ENCODE results near the gene ZNF827.

The ZNF827 gene

DNA sequence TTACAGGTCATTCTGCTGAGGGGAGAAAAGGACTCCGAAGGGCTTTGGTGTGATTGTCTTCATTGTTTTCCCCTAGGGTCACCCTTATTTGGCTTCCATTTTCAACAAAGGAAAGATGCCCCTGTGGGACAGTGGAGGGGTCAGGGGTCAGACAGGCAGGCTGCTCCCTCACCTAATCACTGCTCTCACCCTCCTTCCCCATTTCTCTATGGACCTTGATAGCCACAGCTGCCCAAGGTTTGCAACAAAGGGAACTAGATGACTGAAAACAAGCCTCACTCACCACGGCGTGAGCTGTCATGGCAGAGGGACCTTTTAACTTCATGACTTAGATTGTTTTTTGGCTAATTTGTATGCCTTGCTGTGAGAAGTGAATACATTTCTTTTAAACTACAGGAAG lies 218.0 kb downstream of the ZNF827 start:
- no peak for DNase-seq (ENCODE audit: low read depth)
- TF ChIP-seq, protein P1, sequence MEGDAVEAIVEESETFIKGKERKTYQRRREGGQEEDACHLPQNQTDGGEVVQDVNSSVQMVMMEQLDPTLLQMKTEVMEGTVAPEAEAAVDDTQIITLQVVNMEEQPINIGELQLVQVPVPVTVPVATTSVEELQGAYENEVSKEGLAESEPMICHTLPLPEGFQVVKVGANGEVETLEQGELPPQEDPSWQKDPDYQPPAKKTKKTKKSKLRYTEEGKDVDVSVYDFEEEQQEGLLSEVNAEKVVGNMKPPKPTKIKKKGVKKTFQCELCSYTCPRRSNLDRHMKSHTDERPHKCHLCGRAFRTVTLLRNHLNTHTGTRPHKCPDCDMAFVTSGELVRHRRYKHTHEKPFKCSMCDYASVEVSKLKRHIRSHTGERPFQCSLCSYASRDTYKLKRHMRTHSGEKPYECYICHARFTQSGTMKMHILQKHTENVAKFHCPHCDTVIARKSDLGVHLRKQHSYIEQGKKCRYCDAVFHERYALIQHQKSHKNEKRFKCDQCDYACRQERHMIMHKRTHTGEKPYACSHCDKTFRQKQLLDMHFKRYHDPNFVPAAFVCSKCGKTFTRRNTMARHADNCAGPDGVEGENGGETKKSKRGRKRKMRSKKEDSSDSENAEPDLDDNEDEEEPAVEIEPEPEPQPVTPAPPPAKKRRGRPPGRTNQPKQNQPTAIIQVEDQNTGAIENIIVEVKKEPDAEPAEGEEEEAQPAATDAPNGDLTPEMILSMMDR (IDR thresholded peaks at IDR 0.05; ENCODE audit: insufficient read depth, low read depth, low read length, missing control alignments): no peak
- no peak overlapping the region for H3K4me3 ChIP-seq (ENCODE audit: low read depth, low read length)

DNA sequence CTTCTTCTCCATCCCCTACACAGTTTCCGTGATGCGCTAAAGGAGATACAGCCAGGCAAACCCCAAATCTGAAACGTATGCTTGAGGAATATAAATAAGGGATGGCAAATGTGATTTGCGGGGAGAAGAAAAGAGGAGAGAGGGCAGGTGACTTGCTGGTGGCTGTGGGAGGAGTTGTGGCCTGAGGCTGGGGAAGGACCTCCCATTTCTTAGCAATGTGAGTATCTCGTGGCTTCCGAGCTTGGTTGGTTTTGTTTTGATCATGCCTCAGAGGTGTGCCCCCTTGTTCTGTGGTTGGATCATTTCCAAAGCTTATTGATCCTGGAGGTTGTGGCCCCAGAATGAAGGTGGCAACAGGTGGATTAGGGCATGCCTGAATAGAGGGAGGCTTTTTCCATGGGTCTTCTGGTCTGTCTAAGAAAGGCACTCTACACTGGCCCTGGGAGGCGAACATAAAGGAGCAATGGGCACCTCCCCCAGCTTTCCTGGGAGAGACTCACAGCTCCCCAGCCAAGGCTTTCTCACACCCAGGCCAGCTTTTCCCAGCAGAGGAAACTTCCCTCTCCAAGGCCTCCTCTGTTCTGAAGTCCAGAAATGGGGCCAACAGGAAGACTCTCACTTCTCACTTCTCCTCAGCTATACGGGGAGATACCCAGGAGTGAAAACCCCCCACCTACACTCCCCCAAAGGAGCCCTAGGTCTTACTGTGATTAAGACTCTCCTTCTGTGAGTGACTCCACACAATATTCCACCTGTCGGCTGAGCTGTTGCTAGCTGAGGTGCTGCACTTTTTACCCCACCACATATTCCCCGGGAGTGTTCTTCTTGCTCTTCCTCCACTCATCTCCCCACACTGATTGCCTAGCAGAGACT lies 218.6 kb downstream of the ZNF827 start:
- no peak overlapping the region for H3K4me3 ChIP-seq (ENCODE audit: low read depth, low read length)
- DNase-seq (ENCODE audit: low read depth): peak; percentile 63
- TF ChIP-seq, protein P1 (IDR thresholded peaks at IDR 0.05; ENCODE audit: insufficient read depth, low read depth, low read length, missing control alignments): no peak

DNA sequence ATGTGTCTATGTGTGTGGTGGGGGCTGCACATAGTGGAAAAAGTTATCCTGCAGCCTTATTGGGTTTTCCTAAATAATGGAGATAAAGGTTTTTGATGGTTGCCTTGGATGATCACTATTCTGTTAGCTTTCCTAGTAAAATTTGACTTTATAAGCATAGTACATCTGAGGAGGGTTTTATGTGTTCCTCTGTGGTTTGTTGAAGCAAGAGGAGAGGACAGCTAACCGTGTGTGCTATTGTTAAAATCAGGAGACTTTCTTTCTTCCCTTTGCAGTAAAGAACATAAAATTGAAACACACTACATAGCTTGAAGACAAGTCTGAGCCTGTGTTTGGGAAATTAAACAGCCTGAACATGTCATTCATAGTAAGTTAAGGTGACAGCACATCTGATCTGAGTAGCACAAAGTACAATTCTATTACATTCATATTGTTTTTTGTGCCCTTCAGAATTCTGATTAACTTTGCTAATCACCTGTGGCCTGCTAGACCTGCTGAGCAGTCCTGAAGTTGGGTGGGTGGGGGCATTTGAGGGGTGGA lies 221.9 kb downstream of the ZNF827 start:
- TF ChIP-seq, protein P1 (IDR thresholded peaks at IDR 0.05; ENCODE audit: insufficient read depth, low read depth, low read length, missing control alignments): no peak

DNA sequence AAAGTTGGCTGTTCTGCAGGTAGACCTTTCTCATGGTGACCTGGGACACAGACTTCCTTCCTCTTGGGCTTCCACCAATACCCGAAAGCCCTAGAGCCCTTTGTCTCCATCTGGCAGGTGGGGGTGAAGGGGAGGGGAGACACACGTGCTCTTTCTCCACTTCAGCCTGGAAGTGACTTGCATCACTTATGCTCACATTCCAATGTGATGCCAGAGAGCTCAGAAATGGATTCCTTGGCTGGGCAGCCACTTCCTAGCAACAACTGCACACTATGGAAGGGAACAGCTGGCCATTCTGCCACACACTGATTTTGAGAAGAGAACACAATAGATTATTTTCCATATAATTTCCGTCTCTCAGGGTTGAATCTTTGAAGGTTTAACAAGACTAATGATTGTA lies 222.4 kb downstream of the ZNF827 start:
- DNase-seq (ENCODE audit: low read depth): no peak
- TF ChIP-seq, protein P1 (IDR thresholded peaks at IDR 0.05; ENCODE audit: insufficient read depth, low read depth, low read length, missing control alignments): no peak
- H3K4me3 ChIP-seq (ENCODE audit: low read depth, low read length): no peak overlapping the region

More for the DNA sequence above, 221.9 kb downstream of the ZNF827 start:
- H3K4me3 ChIP-seq (ENCODE audit: low read depth, low read length): no peak overlapping the region
- no peak for DNase-seq (ENCODE audit: low read depth)

DNA sequence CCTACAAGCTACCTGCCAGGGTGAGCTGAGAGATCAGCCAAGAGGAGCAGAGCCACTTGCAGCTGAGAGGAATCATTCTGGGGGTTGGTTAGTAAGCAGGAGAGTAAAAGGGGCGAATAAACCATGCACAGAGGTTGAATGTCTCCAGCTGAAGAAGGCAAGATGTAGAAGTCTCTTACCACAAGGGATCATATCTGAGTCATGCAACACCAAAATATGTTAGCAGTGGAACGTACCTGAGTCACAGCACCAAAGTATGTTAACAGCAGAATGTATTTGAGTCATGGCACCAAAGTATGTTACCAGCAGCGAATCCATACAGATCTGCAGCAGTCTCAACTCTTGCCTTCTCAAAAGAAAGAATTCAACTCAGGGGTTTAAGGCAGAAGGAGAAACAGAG lies 228.8 kb downstream of the ZNF827 start:
- DNase-seq (ENCODE audit: low read depth): peak; percentile 36
- TF ChIP-seq, protein P1 (IDR thresholded peaks at IDR 0.05; ENCODE audit: insufficient read depth, low read depth, low read length, missing control alignments): no peak
- H3K4me3 ChIP-seq (ENCODE audit: low read depth, low read length): no peak overlapping the region

DNA sequence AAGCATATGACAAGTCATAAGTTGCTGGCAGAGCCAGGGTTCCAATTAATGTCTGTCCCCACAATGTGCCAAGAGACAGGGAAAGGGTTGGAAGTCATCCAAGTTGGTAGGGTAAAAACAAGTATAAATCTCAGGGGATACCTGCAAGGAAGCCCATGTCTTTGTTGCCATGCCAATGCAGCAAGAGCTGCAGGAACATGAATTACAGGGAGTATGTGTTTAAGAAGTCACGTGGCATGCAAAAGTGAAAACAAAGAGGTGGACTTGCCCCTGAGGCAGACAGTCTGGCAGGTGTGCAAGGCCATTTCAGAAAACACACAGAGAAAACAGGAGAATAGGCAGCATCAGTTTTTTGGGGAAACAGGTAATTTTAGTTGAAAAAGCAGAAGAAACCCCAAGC lies 229.3 kb downstream of the ZNF827 start:
- H3K4me3 ChIP-seq (ENCODE audit: low read depth, low read length): no peak overlapping the region
- TF ChIP-seq, protein P1 (IDR thresholded peaks at IDR 0.05; ENCODE audit: insufficient read depth, low read depth, low read length, missing control alignments): no peak
- DNase-seq (ENCODE audit: low read depth): no peak

Measured in GM12865 (cell line).